Hematopoietic multipotent progenitor cell treated with erythropoietin and hydrocortisone succinate and interleukin-3 and kit ligand, for 15 days (in vitro differentiated cells): ENCODE results near the gene MAVS.
"Not testable (repeated sequence)": the region's sequence is repeated elsewhere in the genome, so short reads cannot be mapped to it uniquely, and the experiment has no call there.

Experiments
- DNase-seq: peaks from one replicate; pipeline ENCODE4 v3.0.0-alpha.2; 2015; ENCODE audit warnings: low spot score

Gene MAVS

DNA sequence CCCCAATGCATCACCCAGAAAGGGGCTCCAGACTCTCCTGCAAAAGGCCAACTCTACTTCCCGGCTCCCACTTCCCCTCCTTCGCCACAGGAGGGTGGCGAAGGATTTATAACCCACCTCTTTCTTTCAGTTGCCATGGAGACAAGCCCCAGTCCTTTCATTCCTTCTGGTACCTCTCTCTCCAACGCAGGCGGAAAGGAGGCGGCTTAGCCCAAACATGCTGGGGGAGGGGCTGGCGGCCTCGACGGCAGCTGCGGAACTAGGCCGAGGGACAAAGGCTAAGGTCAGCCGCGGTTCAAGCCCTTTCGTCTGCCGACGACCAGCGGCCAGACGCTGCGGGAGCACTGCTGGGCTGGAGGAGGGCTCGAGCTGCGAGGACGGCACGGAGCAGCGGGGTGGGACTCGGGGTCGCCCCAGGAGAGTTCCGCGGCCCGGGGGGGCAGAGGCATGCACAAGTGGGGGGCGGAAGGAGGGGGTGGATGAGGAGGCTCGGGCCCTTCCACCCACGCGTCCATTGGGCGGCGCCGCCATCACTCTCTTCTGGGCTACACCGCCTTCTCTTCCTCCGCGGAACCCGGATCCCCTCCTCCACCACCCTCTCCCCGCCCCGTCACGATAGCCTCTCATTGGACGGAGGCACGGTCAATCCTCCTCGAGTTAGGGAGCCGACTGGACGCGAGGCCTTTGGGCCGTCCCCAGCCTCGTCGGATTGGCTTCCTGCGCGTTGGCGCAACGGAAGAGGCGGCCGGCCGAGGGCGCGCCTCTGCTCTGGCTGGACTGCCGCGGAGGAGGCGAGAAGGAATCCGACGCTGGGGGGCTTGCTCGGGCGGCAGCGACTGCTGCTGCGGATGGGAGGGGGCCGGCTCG is 42.2 kb downstream of the MAVS start, which contains the start of gene PANK2:
TSS of gene PANK2 (plus strand) at position 766 of the 867 bp plus-strand sequence.
- DNase-seq = peak; percentile 98

DNA sequence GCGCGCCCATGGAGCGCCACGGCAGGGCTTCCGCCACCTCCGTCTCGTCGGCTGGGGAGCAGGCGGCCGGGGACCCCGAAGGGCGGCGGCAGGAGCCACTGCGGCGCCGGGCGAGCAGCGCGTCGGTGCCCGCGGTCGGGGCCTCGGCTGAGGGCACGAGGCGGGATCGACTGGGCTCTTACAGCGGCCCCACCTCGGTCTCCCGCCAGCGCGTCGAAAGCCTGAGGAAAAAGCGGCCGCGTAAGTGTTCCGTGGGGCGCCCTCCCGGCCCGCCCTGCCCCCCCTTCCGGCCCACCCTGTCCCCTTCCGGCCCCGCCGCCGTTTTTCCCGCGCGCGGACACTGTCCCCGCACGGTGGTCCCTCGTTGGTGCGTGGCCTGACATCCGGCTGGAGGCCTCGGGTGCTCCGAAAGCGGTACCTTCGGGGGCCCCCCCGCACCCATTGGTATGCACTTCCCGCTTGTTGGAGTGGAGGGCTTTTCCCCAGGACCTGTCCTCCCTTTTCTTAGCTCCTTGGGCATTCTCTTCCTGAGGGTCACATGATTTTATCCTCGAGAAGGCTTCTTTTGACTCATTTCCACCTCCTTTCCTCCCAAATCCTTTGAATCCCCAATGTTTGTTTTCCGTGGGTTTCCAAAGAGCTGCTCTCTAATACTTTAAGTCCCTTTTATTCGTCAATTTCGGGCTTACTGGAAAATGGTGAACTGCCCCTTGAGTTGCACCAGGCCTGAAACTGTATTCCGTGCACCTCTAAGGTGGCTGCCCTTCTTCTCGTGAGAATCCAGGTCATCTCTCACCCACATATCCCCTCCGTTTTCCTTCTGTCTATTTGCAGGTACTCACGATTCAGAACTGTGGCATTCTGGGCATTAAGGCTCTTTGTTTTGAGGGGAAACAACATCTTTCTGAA is 43.1 kb downstream of the MAVS start:
- peak; percentile 25 for DNase-seq

DNA sequence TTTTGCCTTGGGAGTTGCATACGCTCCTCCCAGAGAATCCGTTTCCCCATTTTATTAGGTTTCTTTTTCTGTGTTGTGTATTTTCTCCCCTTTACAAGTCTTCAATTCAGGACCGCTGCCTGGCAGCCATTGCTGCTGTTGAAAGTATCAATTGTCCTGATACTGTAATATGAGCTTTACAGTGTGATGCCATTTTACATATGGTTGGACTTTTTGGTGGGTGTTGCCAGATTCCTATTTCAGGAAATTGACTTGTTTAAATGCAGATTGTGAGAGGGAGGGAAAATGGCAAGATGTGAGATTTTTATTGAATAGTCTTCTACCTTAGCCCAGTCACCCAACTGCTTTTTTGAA is 43.7 kb downstream of the MAVS start:
- no peak for DNase-seq

DNA sequence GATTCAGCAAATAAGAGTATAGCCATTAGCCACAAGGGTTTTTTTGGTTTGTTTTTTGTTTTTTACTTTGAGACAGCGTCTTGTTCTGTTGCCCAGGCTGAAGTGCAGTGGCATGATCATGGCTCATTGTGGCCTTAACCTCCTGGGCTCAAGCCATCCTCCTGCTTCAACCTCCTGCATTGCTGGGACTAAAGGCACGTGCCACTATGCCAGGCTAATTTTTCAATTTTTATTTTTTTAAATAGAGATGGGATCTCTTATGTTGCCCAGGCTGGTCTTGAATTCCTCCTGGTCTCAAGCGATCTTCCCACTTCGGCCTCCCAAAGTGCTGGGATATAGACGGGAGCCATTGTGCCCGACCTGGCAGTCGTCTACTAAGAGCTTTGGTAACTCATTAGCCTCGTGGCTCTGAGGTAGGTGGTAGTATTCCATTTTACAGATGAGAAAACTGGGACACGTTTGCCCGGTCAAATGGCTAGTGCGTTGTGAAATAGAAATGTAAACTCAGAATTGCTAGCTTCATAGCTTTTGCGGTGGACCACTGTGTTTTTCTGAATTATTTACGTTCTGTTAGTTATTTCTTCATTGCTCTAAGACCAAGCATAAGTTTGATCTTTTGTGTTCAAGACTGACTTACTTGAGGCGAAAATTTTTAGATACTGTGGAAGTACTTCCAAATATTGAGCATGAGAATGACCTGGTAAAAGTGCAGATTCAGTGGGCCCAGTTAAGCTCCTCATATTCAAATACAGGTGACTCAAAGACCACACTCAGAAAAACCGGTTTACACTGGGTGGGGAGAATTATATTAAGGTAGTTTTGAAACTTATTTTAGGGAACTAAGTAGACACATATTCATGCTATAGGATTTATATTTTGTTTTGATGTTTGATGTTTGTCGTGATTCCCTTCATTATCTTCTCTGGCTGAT is 44.6 kb downstream of the MAVS start:
- no peak for DNase-seq

DNA sequence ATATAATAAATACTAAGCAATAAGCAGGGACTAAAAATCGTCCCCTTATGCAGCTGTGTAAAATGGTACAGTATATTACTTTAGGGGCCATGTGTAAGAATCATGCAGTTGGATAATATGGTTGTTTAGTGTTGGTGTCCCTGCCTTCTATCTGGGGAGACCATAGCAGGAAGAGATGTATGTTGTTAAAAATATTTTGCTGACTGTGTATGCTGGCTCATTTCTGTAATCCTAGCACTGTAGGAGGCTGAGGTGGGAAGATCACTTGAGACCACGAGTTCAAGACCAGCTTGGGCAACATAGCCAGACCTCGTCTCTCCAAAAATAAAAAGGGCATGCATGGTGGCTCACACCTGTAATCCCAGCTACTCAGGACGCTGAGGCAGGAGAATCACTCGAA is 48.2 kb downstream of the MAVS start:
- no peak for DNase-seq

DNA sequence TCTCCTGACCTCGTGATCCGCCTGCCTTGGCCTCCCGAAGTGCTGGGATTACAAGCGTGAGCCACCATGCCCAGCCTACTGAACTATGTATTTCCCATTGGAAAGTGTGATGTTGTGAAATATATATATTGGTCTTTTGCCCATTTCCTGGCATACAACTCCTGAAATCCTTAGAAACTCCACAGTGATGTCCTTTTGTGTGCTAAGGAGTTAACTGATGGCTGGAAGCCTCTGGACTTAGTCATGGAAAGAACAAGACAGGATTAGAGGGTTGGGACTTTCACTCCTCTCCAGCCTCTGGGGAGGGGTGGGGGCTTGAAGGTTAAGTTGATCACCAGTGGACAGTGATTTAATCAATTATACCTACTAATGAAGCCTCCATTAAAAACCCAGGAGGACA is 49.7 kb downstream of the MAVS start:
- no peak for DNase-seq

DNA sequence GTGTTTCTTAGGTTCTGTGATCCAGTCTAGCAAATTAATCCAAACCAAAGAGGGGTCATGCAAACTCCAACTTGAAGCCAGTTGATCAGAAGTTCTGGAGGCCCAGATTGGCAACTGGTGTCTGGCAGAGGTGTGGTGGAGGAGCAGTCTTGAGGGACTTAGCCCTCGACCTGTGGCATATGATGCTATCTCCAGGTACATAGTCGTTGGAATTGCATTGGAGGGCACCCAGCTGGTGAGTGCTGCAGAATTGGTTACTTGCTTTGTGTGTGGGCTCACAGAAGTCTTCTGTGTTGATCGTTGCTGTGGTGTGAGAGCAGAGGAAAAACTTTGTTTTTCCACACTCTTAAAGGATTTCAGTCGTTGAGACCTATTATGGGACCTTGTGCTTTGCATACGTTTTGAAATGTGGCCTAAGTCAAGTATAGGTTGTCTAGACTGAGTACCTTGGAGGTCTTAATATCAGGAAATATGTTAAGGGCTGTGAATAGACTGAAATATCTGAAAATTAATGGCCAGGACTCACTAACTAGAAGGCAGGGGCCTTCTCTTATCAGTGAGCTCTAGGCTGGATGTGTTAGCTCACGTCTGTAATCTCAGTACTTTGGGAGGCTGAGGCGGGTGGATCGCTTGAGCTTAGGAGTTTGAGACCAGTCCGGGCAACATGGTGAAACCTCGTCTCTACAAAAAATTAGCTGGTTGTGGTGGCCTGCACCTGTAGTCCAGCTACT is 50.4 kb downstream of the MAVS start:
- peak; percentile 68 for DNase-seq

DNA sequence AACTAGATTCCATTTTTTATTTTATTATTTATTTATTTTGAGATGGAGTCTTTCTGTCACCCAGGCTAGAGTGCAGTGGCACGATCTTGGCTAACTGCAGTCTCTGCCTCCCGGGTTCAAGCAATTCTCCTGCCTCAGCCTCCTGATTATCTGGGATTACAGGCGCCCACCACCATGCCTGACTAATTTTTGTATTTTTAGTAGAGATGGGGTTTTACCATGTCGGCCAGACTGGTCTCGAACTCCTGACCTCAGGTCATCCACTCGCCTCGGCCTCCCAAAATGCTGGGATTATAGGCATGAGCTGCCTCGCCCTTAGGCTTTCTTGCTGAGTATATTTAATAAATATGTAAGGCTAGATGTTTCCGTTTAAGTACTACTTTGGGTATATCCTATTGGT is 51.5 kb downstream of the MAVS start:
- DNase-seq = not testable (repeated sequence)

DNA sequence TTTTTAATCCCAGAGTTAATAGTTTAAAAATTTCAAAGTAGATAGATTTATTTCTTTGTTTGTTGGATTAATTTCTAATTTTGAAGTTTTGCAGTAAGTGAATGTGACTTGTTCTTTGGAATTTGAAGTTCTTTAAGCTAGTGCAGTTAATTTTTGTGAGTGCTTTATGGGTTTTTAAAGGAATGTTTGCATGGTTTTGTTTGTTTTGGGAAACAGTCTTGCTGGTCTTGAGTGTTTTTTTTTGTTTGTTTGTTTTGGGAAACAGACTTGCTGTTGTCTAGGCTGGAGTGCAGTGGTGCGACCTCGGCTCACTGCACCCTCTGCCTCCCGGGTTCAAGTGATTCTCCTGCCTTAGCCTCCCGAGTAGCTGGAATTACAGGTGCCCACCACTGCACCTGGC is 52.0 kb downstream of the MAVS start:
- no peak for DNase-seq

DNA sequence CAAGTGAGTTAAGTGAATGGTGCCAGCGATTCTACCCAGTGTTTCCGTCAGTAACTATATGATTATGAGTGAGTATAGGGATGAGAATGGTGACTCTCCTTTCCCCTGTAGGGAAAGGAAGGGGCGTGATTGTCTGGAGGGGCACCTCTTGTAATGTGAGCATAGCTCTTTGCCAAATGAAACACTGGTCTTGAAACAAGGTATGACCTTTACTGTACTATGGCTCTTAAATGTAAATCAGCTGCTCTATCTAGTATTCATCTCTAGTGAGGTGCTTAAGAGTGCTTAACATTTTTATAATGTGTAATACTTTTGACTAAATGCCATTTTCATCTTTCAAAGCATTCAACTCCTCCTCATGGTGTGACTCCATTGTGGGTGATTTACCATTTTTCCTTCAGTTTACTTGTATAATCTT is 53.6 kb downstream of the MAVS start:
- DNase-seq = no peak

DNA sequence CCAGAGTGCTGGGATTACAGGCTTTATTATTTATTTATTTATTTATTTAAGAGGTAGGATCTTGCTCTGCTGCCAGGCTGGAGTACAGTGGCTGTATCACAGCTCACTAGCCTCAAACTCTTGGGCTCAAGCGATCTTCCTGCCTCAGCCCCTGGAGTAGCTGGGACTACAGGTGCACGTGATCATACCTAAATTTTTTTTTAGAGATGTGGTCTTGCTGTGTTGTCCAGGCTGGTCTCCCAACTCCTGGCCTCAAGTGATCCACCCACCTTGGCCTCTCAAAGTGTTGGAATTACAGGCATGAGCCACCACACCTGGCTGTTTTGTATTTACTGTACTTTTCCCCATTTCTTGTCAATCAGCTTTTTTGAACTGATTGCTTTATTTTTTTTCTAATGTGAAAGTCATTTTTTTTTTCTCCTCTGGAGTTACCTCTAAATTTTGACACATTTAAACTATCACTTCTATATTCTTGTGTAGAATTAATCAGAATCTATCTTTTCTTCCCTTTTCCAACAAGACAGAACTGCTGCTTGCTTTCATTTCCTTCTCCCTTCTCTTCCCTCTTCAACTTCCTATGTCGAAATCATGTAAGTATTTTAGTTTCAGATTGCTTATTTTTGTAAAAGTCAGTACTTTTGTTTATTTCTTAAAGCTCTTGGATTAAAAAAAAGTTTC is 54.5 kb downstream of the MAVS start:
- no peak for DNase-seq

DNA sequence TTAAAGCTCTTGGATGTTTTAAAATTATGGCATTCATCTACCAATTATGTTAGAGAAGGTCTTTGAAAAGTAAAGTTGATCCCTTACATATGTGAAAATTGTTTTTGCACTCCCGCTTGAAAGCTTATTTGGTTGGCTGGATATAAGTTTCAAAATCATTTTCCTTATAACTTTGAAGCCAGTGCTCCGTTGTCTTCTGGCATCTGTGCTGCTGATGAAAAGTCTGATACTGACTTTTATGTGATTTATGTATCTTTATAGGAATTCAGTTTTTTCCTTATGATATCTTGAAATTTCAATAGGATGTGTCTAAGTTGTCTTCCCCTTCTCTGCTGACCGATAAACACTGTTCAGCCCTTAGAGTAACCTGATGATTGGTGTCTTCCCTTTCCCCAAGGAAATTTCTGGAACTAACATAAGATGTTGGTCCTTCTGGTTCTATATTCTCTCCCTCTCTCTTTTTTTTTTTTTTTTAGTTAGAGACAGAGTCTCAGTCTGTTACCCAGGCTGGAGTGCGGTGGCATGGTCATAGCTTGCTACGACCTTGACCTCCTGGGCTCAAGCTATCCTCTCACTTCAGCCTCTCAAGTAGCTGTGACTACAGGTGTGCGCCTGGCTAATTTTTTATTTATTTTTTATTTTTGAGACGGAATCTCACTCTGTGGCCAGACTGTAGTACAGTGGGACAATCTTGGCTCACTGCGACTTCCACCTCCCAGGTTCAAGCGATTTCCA is 55.2 kb downstream of the MAVS start:
- DNase-seq = no peak

DNA sequence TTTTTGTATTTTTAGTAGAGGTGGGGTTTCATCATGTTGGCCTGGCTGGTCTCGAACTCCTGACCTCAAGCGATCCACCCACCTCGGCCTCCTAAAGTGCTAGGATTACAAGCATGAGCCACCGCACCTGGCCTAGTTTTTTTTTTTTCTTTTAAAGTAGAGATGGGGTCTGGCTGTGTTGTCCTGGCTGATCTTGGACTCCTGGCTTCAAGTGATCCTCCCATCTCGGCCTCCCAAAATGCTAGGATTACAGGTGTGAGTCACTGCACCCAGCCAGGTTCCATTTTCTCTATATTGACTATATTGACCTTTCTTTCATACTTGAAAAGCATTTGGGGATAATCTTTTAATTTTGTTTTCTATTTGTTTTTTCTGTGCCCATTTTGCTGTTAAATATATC is 55.8 kb downstream of the MAVS start:
- no peak for DNase-seq

DNA sequence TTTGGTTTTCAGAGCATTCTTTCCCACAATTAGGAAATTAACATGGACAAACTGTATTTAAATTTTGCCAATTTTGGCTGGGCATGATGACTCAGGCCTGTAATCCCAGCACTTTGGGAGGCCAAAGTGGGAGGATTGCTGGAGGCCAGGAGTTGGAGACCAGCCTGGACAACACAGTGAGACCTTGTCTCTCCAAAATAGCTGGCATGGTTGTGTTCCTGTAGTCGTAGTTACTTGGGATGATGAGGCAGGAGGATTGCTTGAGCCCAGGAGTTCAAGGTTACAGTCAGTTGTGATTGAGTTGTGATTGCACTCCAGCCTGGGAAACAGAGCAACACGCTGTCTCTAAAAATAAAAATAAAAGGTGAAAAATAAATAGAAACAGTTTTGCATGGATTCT is 57.6 kb downstream of the MAVS start:
- DNase-seq = no peak

DNA sequence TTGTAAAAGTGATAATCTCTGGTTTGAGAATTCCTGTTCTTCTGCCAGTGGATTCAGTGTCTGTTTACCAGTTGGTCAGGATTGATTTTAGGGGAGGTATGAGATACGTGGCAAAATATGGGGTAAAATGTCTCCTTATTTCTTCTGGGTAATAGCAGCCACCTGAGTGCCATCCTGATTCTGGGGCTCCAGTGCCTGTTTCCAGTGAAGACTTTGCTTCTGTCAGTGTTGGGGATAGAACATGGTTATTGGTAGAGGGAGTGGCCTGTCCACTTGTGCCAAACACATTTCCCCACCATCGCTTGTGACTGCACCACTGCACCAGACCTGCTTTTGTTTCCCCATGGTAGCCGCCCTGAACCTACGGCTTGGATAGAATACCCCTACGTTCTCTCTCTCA is 58.2 kb downstream of the MAVS start:
- no peak for DNase-seq

DNA sequence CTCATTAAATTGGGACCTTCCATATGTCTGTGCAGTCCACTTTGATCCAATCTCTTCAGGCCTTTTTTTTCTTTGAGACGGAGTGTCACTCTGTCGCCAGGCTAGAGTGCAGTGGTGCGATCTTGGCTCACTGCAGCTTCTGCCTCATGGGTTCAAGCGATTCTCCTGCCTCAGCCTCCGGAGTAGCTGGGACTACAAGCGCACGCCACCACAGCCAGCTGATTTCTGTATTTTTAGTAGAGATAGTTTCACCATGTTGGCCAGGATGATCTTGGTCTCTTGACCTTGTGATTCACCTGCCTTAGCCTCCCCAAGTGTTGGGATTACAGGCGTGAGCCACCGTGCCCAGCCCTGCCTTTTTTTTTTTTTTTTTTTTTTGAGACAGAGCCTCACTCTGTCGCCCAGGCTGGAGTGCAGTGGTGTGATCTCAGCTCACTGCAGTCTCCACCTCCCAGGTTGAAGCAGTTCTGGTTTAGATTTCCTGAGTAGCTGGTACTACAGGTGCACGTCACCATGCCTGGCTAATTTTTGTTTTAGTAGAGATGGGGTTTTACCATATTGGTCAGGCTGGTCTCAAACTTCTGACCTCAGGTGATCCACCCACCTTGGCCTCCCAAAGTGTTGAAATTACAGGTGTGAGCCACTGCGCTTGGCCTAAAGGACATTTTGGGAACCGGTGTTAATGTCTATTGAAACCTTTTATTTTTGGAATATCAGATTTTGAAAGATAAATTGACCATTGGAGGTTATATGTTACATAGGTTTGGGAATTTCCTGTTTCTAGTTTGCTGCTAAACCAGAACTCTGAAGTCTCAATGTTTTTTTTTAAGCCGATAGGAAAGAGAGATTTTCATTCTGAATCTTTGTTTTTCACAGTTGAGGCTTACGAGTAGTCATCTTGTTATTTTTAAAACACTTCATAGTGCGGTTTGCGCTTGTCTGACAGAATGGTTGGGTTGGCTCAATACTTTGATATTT is 60.4 kb downstream of the MAVS start:
- not testable (repeated sequence) for DNase-seq

DNA sequence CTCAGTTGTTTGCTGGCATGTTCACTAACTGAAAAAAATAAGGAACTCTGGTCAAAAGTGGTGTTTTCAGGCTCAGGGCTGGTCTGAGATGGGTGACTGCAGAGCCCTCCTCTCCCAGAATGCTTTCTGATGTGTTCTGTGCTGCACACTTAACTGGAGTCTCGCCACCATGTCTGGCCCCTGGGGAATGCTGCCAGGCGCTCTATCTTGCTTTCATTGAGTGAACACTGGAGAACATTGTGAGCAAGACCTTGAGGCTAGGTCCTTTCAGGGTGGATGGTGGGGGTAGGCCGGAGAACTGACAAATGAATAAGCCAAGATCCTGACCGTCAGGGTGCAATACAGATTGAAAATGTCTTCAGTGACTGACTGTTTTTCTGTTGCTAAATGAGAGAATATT is 62.0 kb downstream of the MAVS start:
- no peak for DNase-seq

DNA sequence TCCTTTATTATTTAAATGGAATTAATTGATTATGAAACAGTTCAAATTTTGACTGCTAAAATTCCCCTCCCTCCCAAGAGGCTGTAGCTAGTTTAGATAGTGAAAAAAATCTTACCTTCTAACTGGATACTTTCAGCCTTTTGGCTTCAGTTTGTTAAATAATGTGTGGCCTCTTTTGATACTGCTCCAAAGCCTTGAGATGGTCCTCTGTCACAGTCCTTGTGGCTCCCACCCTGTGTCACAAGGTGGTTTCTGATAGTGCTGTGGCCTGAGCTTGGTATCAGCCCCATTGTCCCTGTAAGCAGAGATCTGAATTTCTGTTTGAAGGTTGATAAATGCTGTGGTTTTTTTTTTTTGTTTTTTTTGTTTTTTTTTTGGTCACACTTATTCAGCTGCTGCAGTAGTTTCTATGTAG is 63.3 kb downstream of the MAVS start:
- peak; percentile 76 for DNase-seq

DNA sequence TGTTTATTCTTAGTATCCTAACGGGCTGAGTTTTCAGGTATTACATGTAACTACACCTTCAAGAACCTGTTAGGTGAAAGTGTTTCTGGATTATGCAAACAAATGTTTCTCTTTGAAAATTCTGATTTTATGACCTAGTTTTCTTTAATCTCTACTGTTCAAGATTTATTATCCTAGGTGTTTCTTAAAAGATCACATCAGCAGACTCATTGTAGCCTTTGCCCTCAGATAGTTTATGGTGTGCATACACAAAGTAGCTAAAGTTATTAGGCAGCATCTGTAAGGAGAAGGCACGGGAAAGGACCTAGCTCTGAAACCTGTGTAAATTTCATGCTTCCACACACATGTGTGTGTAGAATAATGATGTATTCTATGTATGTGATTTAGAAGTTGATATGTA is 64.2 kb downstream of the MAVS start:
- peak; percentile 3 for DNase-seq
